ENCODE measurements around the gene GNAZ.

- TF ChIP-seq EZH2 (IDR thresholded peaks at IDR 0.05; ENCODE audit: low read length) (no peak), CTCF (optimal IDR thresholded peaks at IDR 0.05 in 1 of 3, IDR thresholded peaks at IDR 0.05 in 1 of 3, conservative IDR thresholded peaks at IDR 0.05 in 1 of 3; ENCODE audit: extremely low read depth in 1 of 3, insufficient read depth in 2 of 3, low read length in 3 of 3) (no peak)
Measured at GRCh38 chr22:23115369-23115768, 45.0 kb downstream of the GNAZ start.

Data from keratinocyte (primary cell).